ENCODE measurements around the gene RAB40B.

RAB40B gene

DNA sequence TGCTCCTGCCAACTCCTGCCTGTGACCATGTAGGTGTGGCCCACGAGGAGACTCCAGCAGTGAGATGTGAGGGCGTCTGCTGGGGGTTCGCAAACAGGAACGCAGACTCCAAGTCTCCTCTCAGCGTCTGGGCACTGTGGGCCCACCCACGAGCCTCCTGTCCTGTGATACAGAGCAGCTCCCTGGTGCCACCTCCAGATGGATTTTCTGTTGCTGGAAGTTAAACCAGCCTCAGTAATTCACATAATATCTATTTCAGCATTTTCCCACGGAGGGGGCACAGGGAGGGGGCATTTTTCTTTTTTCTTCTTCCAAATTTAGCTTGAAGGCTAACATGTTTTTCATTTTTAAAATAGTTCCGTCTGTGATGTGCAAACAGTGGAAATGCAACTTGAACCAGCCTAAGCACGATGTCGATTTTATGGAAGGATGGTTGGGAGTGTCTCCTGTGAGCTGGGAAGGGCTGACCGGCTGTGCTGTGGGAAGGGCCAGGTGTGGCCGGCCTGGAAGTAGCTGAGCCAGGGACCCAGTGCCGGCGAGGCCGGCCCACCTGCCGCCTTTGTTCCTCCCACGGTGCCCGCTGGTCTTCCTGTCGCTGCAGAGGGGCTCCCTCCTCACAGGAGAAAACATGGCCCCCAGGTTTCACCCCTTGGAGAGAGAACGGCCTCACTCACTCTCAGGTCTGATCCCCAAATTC is 3.9 kb upstream of the RAB40B start:
- TF ChIP-seq, protein P1, sequence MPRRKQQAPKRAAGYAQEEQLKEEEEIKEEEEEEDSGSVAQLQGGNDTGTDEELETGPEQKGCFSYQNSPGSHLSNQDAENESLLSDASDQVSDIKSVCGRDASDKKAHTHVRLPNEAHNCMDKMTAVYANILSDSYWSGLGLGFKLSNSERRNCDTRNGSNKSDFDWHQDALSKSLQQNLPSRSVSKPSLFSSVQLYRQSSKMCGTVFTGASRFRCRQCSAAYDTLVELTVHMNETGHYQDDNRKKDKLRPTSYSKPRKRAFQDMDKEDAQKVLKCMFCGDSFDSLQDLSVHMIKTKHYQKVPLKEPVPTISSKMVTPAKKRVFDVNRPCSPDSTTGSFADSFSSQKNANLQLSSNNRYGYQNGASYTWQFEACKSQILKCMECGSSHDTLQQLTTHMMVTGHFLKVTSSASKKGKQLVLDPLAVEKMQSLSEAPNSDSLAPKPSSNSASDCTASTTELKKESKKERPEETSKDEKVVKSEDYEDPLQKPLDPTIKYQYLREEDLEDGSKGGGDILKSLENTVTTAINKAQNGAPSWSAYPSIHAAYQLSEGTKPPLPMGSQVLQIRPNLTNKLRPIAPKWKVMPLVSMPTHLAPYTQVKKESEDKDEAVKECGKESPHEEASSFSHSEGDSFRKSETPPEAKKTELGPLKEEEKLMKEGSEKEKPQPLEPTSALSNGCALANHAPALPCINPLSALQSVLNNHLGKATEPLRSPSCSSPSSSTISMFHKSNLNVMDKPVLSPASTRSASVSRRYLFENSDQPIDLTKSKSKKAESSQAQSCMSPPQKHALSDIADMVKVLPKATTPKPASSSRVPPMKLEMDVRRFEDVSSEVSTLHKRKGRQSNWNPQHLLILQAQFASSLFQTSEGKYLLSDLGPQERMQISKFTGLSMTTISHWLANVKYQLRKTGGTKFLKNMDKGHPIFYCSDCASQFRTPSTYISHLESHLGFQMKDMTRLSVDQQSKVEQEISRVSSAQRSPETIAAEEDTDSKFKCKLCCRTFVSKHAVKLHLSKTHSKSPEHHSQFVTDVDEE (CRISPR knock-in tag; IDR thresholded peaks at IDR 0.05), result no peak
- TF ChIP-seq ISL1 (CRISPR knock-in tag; IDR thresholded peaks at IDR 0.05) (no peak), PPARA (CRISPR knock-in tag; IDR thresholded peaks at IDR 0.05; ENCODE audit: borderline replicate concordance) (no peak), RARB (CRISPR knock-in tag; IDR thresholded peaks at IDR 0.05) (no peak), BACH2 (CRISPR knock-in tag; IDR thresholded peaks at IDR 0.05; ENCODE audit: borderline replicate concordance) (no peak), ZC3H10 (CRISPR knock-in tag; IDR thresholded peaks at IDR 0.05) (no peak), ZNF565 (CRISPR knock-in tag; conservative IDR thresholded peaks at IDR 0.05; ENCODE audit: low read depth) (no peak), TOX (CRISPR knock-in tag; IDR thresholded peaks at IDR 0.05; ENCODE audit: borderline replicate concordance) (no peak), ARNTL (CRISPR knock-in tag; IDR thresholded peaks at IDR 0.05; ENCODE audit: borderline replicate concordance, low read depth) (no peak)
- TF ChIP-seq, protein P2, sequence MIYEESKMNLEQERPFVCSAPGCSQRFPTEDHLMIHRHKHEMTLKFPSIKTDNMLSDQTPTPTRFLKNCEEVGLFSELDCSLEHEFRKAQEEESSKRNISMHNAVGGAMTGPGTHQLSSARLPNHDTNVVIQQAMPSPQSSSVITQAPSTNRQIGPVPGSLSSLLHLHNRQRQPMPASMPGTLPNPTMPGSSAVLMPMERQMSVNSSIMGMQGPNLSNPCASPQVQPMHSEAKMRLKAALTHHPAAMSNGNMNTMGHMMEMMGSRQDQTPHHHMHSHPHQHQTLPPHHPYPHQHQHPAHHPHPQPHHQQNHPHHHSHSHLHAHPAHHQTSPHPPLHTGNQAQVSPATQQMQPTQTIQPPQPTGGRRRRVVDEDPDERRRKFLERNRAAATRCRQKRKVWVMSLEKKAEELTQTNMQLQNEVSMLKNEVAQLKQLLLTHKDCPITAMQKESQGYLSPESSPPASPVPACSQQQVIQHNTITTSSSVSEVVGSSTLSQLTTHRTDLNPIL (CRISPR knock-in tag; IDR thresholded peaks at IDR 0.05; ENCODE audit: low read depth), result no peak
- TF ChIP-seq, protein P3, sequence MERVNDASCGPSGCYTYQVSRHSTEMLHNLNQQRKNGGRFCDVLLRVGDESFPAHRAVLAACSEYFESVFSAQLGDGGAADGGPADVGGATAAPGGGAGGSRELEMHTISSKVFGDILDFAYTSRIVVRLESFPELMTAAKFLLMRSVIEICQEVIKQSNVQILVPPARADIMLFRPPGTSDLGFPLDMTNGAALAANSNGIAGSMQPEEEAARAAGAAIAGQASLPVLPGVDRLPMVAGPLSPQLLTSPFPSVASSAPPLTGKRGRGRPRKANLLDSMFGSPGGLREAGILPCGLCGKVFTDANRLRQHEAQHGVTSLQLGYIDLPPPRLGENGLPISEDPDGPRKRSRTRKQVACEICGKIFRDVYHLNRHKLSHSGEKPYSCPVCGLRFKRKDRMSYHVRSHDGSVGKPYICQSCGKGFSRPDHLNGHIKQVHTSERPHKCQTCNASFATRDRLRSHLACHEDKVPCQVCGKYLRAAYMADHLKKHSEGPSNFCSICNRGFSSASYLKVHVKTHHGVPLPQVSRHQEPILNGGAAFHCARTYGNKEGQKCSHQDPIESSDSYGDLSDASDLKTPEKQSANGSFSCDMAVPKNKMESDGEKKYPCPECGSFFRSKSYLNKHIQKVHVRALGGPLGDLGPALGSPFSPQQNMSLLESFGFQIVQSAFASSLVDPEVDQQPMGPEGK (CRISPR knock-in tag; IDR thresholded peaks at IDR 0.05; ENCODE audit: borderline replicate concordance), result no peak
- no peak for ATAC-seq

DNA sequence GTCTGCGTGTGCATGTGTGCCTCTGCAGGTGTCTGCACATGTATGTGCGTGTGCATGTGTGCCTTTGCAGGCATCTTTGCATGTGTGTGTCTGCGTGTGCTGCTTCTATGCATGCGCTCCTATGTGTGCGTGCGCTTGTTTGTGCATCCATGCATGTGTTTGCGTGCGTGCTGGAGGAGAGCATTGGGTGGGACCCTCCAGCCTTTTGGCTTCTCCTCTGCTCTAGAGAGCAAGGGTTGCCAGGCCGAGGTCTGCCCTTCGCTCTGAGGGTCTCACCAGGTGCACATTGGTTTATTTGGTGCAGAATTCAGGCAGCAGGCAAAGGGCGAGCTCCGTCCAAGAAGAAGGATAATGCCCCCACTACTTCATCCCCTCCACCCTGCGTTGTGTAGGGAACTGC is 1.1 kb upstream of the RAB40B start:
- no peak for ATAC-seq
- TF ChIP-seq, protein P2 (CRISPR knock-in tag; IDR thresholded peaks at IDR 0.05; ENCODE audit: low read depth), result no peak
- TF ChIP-seq ESRRG (CRISPR knock-in tag; IDR thresholded peaks at IDR 0.05), result no peak
- TF ChIP-seq PPARA (CRISPR knock-in tag; IDR thresholded peaks at IDR 0.05; ENCODE audit: borderline replicate concordance), result no peak
- TF ChIP-seq BACH2 (CRISPR knock-in tag; IDR thresholded peaks at IDR 0.05; ENCODE audit: borderline replicate concordance), result no peak
- TF ChIP-seq TOX (CRISPR knock-in tag; IDR thresholded peaks at IDR 0.05; ENCODE audit: borderline replicate concordance), result no peak
- no peak for TF ChIP-seq ISL1 (CRISPR knock-in tag; IDR thresholded peaks at IDR 0.05)
- TF ChIP-seq, protein P1 (CRISPR knock-in tag; IDR thresholded peaks at IDR 0.05), result no peak
- no peak for TF ChIP-seq CSDC2 (CRISPR knock-in tag; IDR thresholded peaks at IDR 0.05)
- TF ChIP-seq ZNF70 (CRISPR knock-in tag; IDR thresholded peaks at IDR 0.05), result no peak
- no peak for TF ChIP-seq OSR1 (CRISPR knock-in tag; IDR thresholded peaks at IDR 0.05)
- TF ChIP-seq ZFP3 (CRISPR knock-in tag; IDR thresholded peaks at IDR 0.05), result no peak
- TF ChIP-seq, protein P3 (CRISPR knock-in tag; IDR thresholded peaks at IDR 0.05; ENCODE audit: borderline replicate concordance), result no peak
- TF ChIP-seq RARB (CRISPR knock-in tag; IDR thresholded peaks at IDR 0.05), result no peak
- TF ChIP-seq SNAI2 (CRISPR knock-in tag; IDR thresholded peaks at IDR 0.05), result no peak
- TF ChIP-seq, protein P4, sequence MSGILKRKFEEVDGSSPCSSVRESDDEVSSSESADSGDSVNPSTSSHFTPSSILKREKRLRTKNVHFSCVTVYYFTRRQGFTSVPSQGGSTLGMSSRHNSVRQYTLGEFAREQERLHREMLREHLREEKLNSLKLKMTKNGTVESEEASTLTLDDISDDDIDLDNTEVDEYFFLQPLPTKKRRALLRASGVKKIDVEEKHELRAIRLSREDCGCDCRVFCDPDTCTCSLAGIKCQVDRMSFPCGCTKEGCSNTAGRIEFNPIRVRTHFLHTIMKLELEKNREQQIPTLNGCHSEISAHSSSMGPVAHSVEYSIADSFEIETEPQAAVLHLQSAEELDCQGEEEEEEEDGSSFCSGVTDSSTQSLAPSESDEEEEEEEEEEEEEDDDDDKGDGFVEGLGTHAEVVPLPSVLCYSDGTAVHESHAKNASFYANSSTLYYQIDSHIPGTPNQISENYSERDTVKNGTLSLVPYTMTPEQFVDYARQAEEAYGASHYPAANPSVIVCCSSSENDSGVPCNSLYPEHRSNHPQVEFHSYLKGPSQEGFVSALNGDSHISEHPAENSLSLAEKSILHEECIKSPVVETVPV (CRISPR knock-in tag; IDR thresholded peaks at IDR 0.05), result no peak
- TF ChIP-seq ZNF565 (CRISPR knock-in tag; conservative IDR thresholded peaks at IDR 0.05; ENCODE audit: low read depth), result no peak

Data from SK-N-SH treated with all-trans-retinoic acid at 6 μM for 48 hours (cell line).